OCI-LY3 (cell line): ENCODE results near the gene MAP3K9.

Source experiments
- H2AFZ ChIP-seq: fragments of 200-600, 300-600 bp; shearing (Covaris generic); 2 replicates; pipeline ENCODE4 v1.6.0; 2014; ENCODE audit warnings: antibody characterized with exemption, low read depth, low read length
- H3K27ac ChIP-seq: fragments of 200-600, 300-600 bp; sonication (generic); 2 replicates; pipeline ENCODE4 v1.5.1; 2014; ENCODE audit warnings: mild to moderate bottlenecking, low read length, moderate library complexity, mixed read lengths
- H3K27me3 ChIP-seq: fragments of 200-600, 300-600 bp; sonication (generic); 2 replicates; pipeline ENCODE4 v1.6.1; 2014; ENCODE audit warnings: low read depth, low read length, mixed read lengths
- H3K36me3 ChIP-seq: fragments of 200-600, 300-600 bp; sonication (generic); replicated peaks from 2 replicates; pipeline ENCODE3; 2014; ENCODE audit warnings: low read depth, low read length, mixed read lengths
- H3K4me1 ChIP-seq: fragments of 300-600, 200-600 bp; sonication (generic); 2 replicates; pipeline ENCODE4 v1.6.1; 2014; ENCODE audit warnings: low read length, mixed read lengths
- H3K4me2 ChIP-seq: fragments of 200-600, 300-600 bp; sonication (generic); 2 replicates; pipeline ENCODE4 v1.6.1; 2014; ENCODE audit warnings: low read length, mixed read lengths
- H3K4me3 ChIP-seq: fragments of 300-600, 200-600 bp; sonication (generic); 2 replicates; pipeline ENCODE4 v1.5.1; 2014; ENCODE audit warnings: antibody characterized with exemption, mild to moderate bottlenecking, low read length, moderate library complexity
- H3K79me2 ChIP-seq: fragments of 300-600, 200-600 bp; shearing (Covaris generic); 2 replicates; pipeline ENCODE4 v1.6.1; 2014; ENCODE audit warnings: mild to moderate bottlenecking, low read length, mixed read lengths
- H3K9ac ChIP-seq: fragments of 300-600, 200-600 bp; shearing (Covaris generic); 2 replicates; pipeline ENCODE4 v1.6.0; 2014; ENCODE audit warnings: mild to moderate bottlenecking, low read length, moderate library complexity
- H3K9me3 ChIP-seq: fragments of 200-600, 300-600 bp; shearing (Covaris generic); 2 replicates; pipeline ENCODE4 v1.6.1; 2014; ENCODE audit warnings: low read length, mixed read lengths; ENCODE audit not compliant: insufficient read depth
- H4K20me1 ChIP-seq: fragments of 200-600, 300-600 bp; sonication (generic); 2 replicates; pipeline ENCODE4 v1.6.1; 2016; ENCODE audit warnings: low read length, mixed read lengths; ENCODE audit not compliant: insufficient read depth
- EZH2phosphoT487 ChIP-seq: fragments of 200-600 bp; shearing (Covaris generic); IDR thresholded peaks from 2 replicates; pipeline ENCODE4 v1.6.1; 2018; ENCODE audit warnings: antibody characterized with exemption, mixed run types, low read depth
- TF ChIP-seq, protein P1 (sequence below): fragments of 200-600, 300-600 bp; sonication (generic); IDR thresholded peaks from 2 replicates; pipeline ENCODE4 v1.5.1; 2014; ENCODE audit warnings: antibody characterized with exemption, low read length, low read depth

The MAP3K9 gene

GRCh38 chr14:70809225-70810219 lies at the start of gene MAP3K9:
MAP3K9 (minus strand) TSS chr14:70809513; CDS start chr14:70809171, 342 bp downstream.
- Histone ChIP-seq H2AFZ (peak within 1 kb of the TSS; percentile 92), H3K36me3 (no peaks in the 10 kb centered on the region), H3K4me1 (peaks cover 31% of the 10 kb centered on the region), H4K20me1 (no peaks in the 10 kb centered on the region; the same call in 1 of the 2 replicates), H3K27ac (peak within 1 kb of the TSS; percentile 16), H3K4me2 (peak within 1 kb of the TSS; percentile 86), H3K79me2 (0 out of 2 replicates have a peak, but pooled peaks cover 3% of the 10 kb centered on the region), H3K9ac (peak within 1 kb of the TSS; percentile 74), H3K4me3 (peak within 1 kb of the TSS; percentile 90), H3K27me3 (no peaks in the 10 kb centered on the region), H3K9me3 (no peaks in the 10 kb centered on the region)
- no peak for TF ChIP-seq EZH2phosphoT487
- TF ChIP-seq, protein P1, sequence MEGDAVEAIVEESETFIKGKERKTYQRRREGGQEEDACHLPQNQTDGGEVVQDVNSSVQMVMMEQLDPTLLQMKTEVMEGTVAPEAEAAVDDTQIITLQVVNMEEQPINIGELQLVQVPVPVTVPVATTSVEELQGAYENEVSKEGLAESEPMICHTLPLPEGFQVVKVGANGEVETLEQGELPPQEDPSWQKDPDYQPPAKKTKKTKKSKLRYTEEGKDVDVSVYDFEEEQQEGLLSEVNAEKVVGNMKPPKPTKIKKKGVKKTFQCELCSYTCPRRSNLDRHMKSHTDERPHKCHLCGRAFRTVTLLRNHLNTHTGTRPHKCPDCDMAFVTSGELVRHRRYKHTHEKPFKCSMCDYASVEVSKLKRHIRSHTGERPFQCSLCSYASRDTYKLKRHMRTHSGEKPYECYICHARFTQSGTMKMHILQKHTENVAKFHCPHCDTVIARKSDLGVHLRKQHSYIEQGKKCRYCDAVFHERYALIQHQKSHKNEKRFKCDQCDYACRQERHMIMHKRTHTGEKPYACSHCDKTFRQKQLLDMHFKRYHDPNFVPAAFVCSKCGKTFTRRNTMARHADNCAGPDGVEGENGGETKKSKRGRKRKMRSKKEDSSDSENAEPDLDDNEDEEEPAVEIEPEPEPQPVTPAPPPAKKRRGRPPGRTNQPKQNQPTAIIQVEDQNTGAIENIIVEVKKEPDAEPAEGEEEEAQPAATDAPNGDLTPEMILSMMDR = no peak

DNA sequence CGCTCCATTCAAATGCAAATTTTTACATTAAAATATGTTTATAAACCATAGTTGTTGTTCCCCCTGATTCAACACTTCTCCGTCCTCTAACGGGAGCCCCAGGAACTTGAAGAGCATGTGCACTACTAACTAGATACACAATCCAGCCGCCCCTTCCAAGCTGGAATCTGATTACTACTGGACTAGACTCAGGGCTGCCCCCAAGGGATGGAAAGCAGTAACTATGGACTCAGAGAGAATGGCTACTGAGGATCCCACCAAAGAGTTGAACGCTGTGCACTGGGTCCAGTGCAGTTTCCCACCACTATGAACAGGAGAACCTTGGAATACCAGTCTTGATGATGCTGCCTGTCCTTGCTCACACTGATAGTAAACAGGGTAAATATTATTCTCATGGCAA lies 49.3 kb upstream of the MAP3K9 start:
- no peaks in the 10 kb centered on the region; the same call in 1 of the 2 replicates for H3K27me3 ChIP-seq
- no peak overlapping the region for H3K4me2 ChIP-seq
- no peaks in the 10 kb centered on the region for H3K79me2 ChIP-seq
- H3K4me3 ChIP-seq = no peak overlapping the region
- no peak for TF ChIP-seq EZH2phosphoT487
- TF ChIP-seq, protein P1 = no peak
- no peak overlapping the region for H2AFZ ChIP-seq
- H3K9me3 ChIP-seq = no peaks in the 10 kb centered on the region
- H3K4me1 ChIP-seq = no peaks in the 10 kb centered on the region
- H3K36me3 ChIP-seq = no peaks in the 10 kb centered on the region
- no peak overlapping the region for H3K27ac ChIP-seq
- H3K9ac ChIP-seq = no peak overlapping the region
- no peaks in the 10 kb centered on the region for H4K20me1 ChIP-seq

DNA sequence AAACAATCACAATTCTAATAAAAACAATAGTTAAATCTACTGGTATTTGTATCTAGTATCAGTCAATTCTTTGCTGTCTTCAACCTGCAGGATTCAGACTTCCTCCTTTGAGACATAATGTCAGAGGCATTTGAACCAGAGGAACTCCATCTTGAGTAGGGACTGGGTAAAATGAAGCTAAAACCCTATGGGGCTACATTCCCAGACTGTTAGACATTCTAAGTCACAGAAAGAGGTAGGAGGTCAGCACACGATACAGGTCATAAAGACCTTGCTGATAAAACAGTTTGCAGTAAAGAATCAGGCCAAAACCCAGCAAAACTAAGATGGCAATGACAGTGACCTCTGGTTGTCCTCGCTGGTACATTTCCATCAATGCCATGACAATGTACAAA lies 48.2 kb upstream of the MAP3K9 start:
- Histone ChIP-seq H3K4me1 (no peaks in the 10 kb centered on the region), H3K9ac (no peak overlapping the region), H3K4me3 (no peak overlapping the region), H3K9me3 (no peaks in the 10 kb centered on the region), H3K4me2 (no peak overlapping the region), H2AFZ (no peak overlapping the region), H3K27me3 (no peaks in the 10 kb centered on the region; the same call in 1 of the 2 replicates), H3K27ac (no peak overlapping the region), H3K36me3 (no peaks in the 10 kb centered on the region), H4K20me1 (no peaks in the 10 kb centered on the region), H3K79me2 (no peaks in the 10 kb centered on the region)
- TF ChIP-seq, protein P1 = no peak
- no peak for TF ChIP-seq EZH2phosphoT487

DNA sequence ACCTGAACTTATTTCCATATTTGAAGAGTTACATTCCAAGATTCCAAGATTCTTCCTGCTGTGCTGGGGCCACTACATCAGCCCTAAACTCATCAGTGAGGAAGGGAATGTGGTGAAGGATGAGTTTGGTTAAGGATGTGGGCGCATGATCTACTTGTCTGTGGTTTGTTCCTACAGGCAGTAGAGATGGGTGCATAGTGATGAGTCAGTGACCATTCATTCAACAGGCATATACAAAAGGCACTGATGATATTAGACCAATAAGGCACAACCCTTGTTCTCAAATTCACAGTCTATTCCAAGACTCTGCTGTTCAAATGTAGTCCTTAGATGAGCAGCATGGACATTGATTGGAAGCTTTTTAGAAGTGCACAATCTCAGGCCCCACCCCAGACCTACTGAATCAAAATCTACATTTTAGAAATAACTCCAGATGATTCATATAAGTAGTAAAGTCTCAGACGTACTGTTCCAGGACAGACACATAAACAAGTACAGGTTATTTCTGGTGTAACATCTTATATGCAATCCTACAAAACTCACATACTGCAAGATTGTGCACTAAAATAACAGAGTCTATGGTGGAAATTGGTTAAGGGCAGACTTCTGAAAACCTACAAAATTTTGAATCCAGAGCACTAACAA lies 47.7 kb upstream of the MAP3K9 start:
- no peak overlapping the region for H3K4me2 ChIP-seq
- no peak overlapping the region for H3K27ac ChIP-seq
- no peaks in the 10 kb centered on the region for H3K9me3 ChIP-seq
- no peak overlapping the region for H3K9ac ChIP-seq
- TF ChIP-seq, protein P1 = no peak
- TF ChIP-seq EZH2phosphoT487 = no peak
- no peaks in the 10 kb centered on the region for H3K4me1 ChIP-seq
- H2AFZ ChIP-seq = no peak overlapping the region
- no peak overlapping the region for H3K4me3 ChIP-seq
- no peaks in the 10 kb centered on the region; the same call in 1 of the 2 replicates for H3K27me3 ChIP-seq
- H3K79me2 ChIP-seq = no peaks in the 10 kb centered on the region
- no peaks in the 10 kb centered on the region for H3K36me3 ChIP-seq
- no peaks in the 10 kb centered on the region for H4K20me1 ChIP-seq
